RWPE2 (cell line): ENCODE measurements around the gene PTPRD.

Source experiments
- ATAC-seq: fragments of 200-7000 bp; cut with Tn5 transposase; 3 replicates; pipeline ENCODE4 v1.9.1; 2021; ENCODE audit warnings: low read depth
- DNase-seq: peaks from one replicate; pipeline ENCODE4 v3.0.0-alpha.2; 2020; ENCODE audit warnings: low spot score
- H3K27ac ChIP-seq: fragments of 450-650 bp; 2 replicates; pipeline ENCODE4 v1.5.1; 2017; ENCODE audit warnings: mild to moderate bottlenecking; ENCODE audit not compliant: poor library complexity, severe bottlenecking
- H3K27me3 ChIP-seq: fragments of 250-450 bp; sonication (Bioruptor Pico); 2 replicates; pipeline ENCODE4 v1.5.1; 2021; ENCODE audit warnings: mild to moderate bottlenecking, moderate library complexity; ENCODE audit not compliant: insufficient read depth, poor library complexity, severe bottlenecking
- H3K36me3 ChIP-seq: fragments of 250-450 bp; sonication (Bioruptor Pico); 2 replicates; pipeline ENCODE4 v1.5.1; 2020; ENCODE audit warnings: low read depth, mild to moderate bottlenecking, moderate library complexity
- H3K4me1 ChIP-seq: fragments of 250-450 bp; sonication (Bioruptor Pico); 2 replicates; pipeline ENCODE4 v1.5.1; 2021; ENCODE audit warnings: mild to moderate bottlenecking, moderate library complexity; ENCODE audit not compliant: insufficient read depth, poor library complexity, severe bottlenecking
- H3K4me3 ChIP-seq: fragments of 250-450 bp; sonication (Bioruptor Pico); 2 replicates; pipeline ENCODE4 v1.5.1; 2021; ENCODE audit warnings: mild to moderate bottlenecking, moderate library complexity; ENCODE audit not compliant: severe bottlenecking
- H3K9me3 ChIP-seq: fragments of 250-450 bp; sonication (Bioruptor Pico); 2 replicates; pipeline ENCODE4 v1.5.1; 2021; ENCODE audit warnings: mild to moderate bottlenecking, moderate library complexity; ENCODE audit not compliant: severe bottlenecking
- CTCF ChIP-seq: fragments of 450-650 bp; IDR thresholded peaks from one replicate; pipeline ENCODE4 v1.5.1; 2017; ENCODE audit warnings: mild to moderate bottlenecking, moderate library complexity; ENCODE audit not compliant: poor library complexity, severe bottlenecking

The PTPRD gene

GRCh38 chr9:8628791-8629190, 1984.0 kb downstream of the PTPRD start:
- Histone ChIP-seq H3K4me1 (peaks cover 4% of the 10 kb centered on the region), H3K27me3 (peaks cover 4% of the 10 kb centered on the region), H3K9me3 (no peaks in the 10 kb centered on the region), H3K36me3 (no peaks in the 10 kb centered on the region), H3K27ac (peak overlapping the region; percentile 21), H3K4me3 (no peak overlapping the region)
- no peak for DNase-seq
- TF ChIP-seq CTCF, result no peak
- ATAC-seq, result no peak

DNA sequence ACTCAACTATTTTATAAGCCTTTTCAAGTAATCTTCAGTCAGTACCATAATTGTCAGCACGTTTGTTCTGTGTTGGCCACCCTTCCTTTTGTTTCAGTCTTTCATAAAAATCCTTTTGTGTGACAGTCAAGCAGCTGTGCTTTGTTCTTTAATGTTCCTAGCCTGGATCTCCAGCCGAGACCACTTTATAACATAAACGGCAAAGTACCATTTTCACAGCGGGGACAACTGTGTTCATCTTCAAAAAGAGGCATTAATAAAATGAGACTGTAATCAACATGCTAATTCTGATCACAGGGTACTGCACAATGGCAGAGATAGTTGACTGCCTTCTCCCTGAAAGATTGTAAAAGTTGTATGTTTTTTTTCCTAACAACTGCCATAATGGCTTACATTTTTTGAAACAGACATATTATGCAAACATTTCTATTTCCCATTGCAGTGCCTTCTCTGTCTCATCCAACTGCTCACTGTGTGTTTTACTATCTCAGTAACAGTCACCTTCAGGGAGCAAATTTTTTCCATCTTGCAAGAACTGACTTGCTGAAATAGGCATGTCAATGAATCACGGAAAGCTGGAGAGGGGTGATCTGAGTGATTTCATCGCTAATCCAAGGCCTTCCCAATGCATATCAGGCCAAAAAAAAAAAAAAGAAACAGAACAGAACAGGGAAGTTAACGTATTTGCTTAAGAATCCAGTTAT, 1984.7 kb downstream of the PTPRD start:
- Histone ChIP-seq H3K9me3 (no peaks in the 10 kb centered on the region), H3K27me3 (peaks cover 4% of the 10 kb centered on the region), H3K27ac (peak overlapping the region; percentile 21), H3K36me3 (no peaks in the 10 kb centered on the region), H3K4me3 (no peak overlapping the region), H3K4me1 (peaks cover 4% of the 10 kb centered on the region)
- DNase-seq (no peak), ATAC-seq (peak; percentile 85)
- TF ChIP-seq CTCF, result no peak

DNA sequence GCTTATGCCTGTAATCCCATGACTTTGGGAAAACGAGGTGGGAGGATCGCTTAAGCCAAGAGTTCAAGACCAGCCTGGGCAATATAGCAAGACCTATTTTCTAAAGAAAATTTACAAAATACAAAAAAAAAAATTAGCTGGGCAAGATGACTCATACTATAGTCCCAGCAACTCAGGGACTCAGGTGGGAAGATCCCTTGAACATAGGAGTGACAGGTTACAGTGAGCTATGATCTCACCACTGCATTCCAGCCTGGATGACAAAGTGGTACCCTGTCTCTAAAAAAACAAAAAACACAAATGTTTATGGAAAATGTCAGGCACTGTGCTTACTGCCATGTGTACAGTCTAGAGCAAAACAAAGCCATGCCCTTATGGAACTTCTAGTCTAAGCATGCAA, 1989.9 kb downstream of the PTPRD start:
- Histone ChIP-seq H3K4me1 (no peaks in the 10 kb centered on the region), H3K27me3 (no peaks in the 10 kb centered on the region), H3K9me3 (no peaks in the 10 kb centered on the region), H3K4me3 (no peak overlapping the region), H3K36me3 (no peaks in the 10 kb centered on the region), H3K27ac (no peak overlapping the region)
- DNase-seq (no peak), ATAC-seq (no peak)
- no peak for TF ChIP-seq CTCF

DNA sequence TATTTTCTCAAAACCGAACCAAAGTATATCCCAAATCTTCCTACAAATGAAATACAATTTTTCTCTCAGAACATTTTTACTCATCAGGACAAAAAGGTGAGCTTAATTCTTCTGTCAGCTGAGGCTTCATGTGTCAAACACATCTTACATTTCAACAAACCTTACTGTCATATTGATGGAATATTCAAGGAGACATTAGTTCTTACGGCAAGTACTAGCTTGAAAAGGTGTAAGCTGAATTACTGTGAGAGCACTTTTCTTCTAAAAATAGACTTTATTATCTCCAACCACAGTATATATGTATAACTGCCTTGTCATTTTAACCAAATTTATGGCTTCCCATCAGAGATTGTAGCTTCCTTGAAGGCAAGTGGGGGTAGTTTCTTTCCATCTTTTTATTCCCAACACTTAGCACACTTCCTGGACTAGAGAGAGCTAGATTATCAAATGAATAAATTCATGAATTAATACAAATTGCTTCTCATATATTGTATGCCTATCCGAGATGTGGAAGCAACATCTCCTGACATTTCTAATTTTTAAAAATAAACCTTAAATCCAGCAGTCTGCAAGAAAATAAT, 1990.5 kb downstream of the PTPRD start:
- H3K4me1 ChIP-seq, result no peaks in the 10 kb centered on the region
- no peaks in the 10 kb centered on the region for H3K27me3 ChIP-seq
- no peaks in the 10 kb centered on the region for H3K9me3 ChIP-seq
- H3K36me3 ChIP-seq, result no peaks in the 10 kb centered on the region
- no peak overlapping the region for H3K27ac ChIP-seq
- no peak for ATAC-seq
- TF ChIP-seq CTCF, result no peak
- H3K4me3 ChIP-seq, result no peak overlapping the region
- DNase-seq, result no peak

DNA sequence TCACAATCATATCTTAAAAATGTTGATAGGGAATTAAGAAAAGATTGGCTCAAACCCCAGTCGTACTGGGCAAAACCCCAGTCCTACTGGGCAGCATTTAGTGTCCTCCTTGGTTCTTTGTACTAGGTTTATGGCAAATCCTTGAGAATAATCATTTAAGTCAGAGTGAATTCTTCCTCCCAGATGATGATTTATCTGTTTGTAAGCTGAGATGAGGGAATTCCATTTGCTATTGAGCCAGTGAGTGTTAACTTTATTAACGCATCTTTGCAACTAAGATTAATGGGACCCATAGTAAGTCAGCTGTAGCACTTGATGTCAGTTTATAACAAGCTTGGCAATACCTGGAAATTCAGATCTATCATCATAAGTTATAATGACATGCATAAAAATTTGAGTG, 1991.4 kb downstream of the PTPRD start:
- ATAC-seq, result no peak
- no peak for TF ChIP-seq CTCF
- no peak overlapping the region for H3K27ac ChIP-seq

More for the DNA sequence above, 1991.4 kb downstream of the PTPRD start:
- Histone ChIP-seq H3K27me3 (no peaks in the 10 kb centered on the region), H3K9me3 (no peaks in the 10 kb centered on the region), H3K36me3 (no peaks in the 10 kb centered on the region), H3K4me1 (no peaks in the 10 kb centered on the region), H3K4me3 (no peak overlapping the region)
- DNase-seq, result no peak
